GM23338 (cell line): ENCODE data around the gene TTC9C. TPM values are rescaled to one million over a fixed set of nuclear protein-coding genes. Genes with fewer than 3 reads are reported as not detected.

Experiments
- ATAC-seq: fragments of 200-7000 bp; cut with Tn5 transposase; 3 replicates; pipeline ENCODE4 v1.9.1; 2020
- DNase-seq: peaks from one replicate; pipeline ENCODE4 v3.0.0-alpha.2; 2015; ENCODE audit warnings: low spot score
- H2AFZ ChIP-seq: fragments of 200-600 bp; sonication (generic); 2 replicates; pipeline ENCODE4 v1.8.0; 2016; ENCODE audit warnings: antibody characterized with exemption, mild to moderate bottlenecking, moderate library complexity
- H3F3A ChIP-seq: fragments of 200-600 bp; sonication (generic); replicated peaks from 2 replicates; pipeline ENCODE4 v1.8.0; 2017; ENCODE audit warnings: antibody characterized with exemption, mixed run types, low read depth
- H3K27ac ChIP-seq: fragments of 200-600 bp; sonication (generic); 2 replicates; pipeline ENCODE4 v1.6.1; 2016; ENCODE audit warnings: low read depth
- H3K27me3 ChIP-seq: fragments of 200-600 bp; sonication (generic); 2 replicates; pipeline ENCODE4 v1.8.0; 2016; ENCODE audit warnings: mild to moderate bottlenecking, mixed run types, moderate library complexity; ENCODE audit not compliant: insufficient read depth
- H3K36me3 ChIP-seq: fragments of 200-600 bp; sonication (generic); 2 replicates; pipeline ENCODE4 v1.8.0; 2016; ENCODE audit warnings: mild to moderate bottlenecking; ENCODE audit not compliant: insufficient read depth
- H3K4me1 ChIP-seq: fragments of 200-600 bp; sonication (generic); 2 replicates; pipeline ENCODE4 v1.8.0; 2016; ENCODE audit warnings: mild to moderate bottlenecking, moderate library complexity; ENCODE audit not compliant: insufficient read depth
- H3K4me2 ChIP-seq: fragments of 200-600 bp; sonication (generic); 2 replicates; pipeline ENCODE4 v1.7.1; 2017; ENCODE audit warnings: mixed run types
- H3K4me3 ChIP-seq: fragments of 200-600 bp; sonication (generic); 2 replicates; pipeline ENCODE4 v1.6.1; 2016; ENCODE audit warnings: mixed run types
- H3K79me2 ChIP-seq: fragments of 200-600 bp; sonication (generic); replicated peaks from 2 replicates; pipeline ENCODE4 v1.8.0; 2017; ENCODE audit warnings: mild to moderate bottlenecking; ENCODE audit not compliant: insufficient read depth
- H3K9me2 ChIP-seq: fragments of 200-600 bp; sonication (generic); 2 replicates; pipeline ENCODE4 v1.8.0; 2017; ENCODE audit not compliant: insufficient read depth
- H4K20me1 ChIP-seq: fragments of 200-600 bp; sonication (generic); replicated peaks from 2 replicates; pipeline ENCODE4 v1.8.0; 2017; ENCODE audit warnings: mild to moderate bottlenecking; ENCODE audit not compliant: insufficient read depth
- H3K27ac Mint-ChIP-seq: 2 replicates; pipeline ENCODE4 v1.8.0; 2020; ENCODE audit warnings: inconsistent platforms, mild to moderate bottlenecking, moderate library complexity, mixed read lengths
- H3K27me3 Mint-ChIP-seq: 3 replicates; pipeline ENCODE4 v1.8.0; 2022; ENCODE audit warnings: low read depth, mild to moderate bottlenecking, moderate library complexity, mixed read lengths, inconsistent platforms; ENCODE audit not compliant: insufficient read depth, poor library complexity
- H3K36me3 Mint-ChIP-seq: 3 replicates; pipeline ENCODE4 v1.8.0; 2021; ENCODE audit warnings: low read depth, mild to moderate bottlenecking, inconsistent platforms, moderate library complexity, mixed read lengths
- H3K4me1 Mint-ChIP-seq: 3 replicates; pipeline ENCODE4 v1.8.0; 2020; ENCODE audit warnings: mild to moderate bottlenecking, inconsistent platforms, mixed read lengths
- H3K4me3 Mint-ChIP-seq: 3 replicates; pipeline ENCODE4 v1.8.0; 2021; ENCODE audit warnings: moderate library complexity, mild to moderate bottlenecking, inconsistent platforms, mixed read lengths
- H3K9me3 Mint-ChIP-seq: 3 replicates; pipeline ENCODE4 v1.8.0; 2020; ENCODE audit warnings: moderate library complexity, mild to moderate bottlenecking, inconsistent platforms, mixed read lengths
- CREB1 ChIP-seq: fragments of 250-450 bp; sonication (Bioruptor Pico); IDR thresholded peaks from 2 replicates; pipeline ENCODE4 v1.5.0; 2020; ENCODE audit warnings: low read depth, mild to moderate bottlenecking, moderate library complexity
- REST ChIP-seq: IDR thresholded peaks from one replicate; pipeline ENCODE4 v1.6.1; 2018; ENCODE audit warnings: antibody characterized with exemption; ENCODE audit not compliant: unreplicated experiment
- ZNF462 ChIP-seq: fragments of 250-450 bp; sonication (Bioruptor Pico); IDR thresholded peaks from 2 replicates; pipeline ENCODE4 v1.5.0; 2020; ENCODE audit warnings: mild to moderate bottlenecking, moderate library complexity
- polyA plus RNA-seq: library from polyadenylated mRNA; unstranded; fragments of >200 nt; fragmentation: Nextera tagmentation; extraction: Ambion mirVana; gene quantifications from 2 replicates; pipeline ENCODE4 v1.2.1, GENCODE V29; 2016
- total RNA-seq: library from RNA; depleted of rRNA; stranded (reverse); fragments of >200 nt; shearing (Covaris generic); gene quantifications from 2 replicates; pipeline ENCODE4 v1.2.3, GENCODE V29; 2014
- TF ChIP-seq, protein P1 (sequence below), 2 experiments: fragments of 200-600 bp in 1 of 2; sonication (generic) in 1 of 2; conservative IDR thresholded peaks; 2 replicates each; pipeline versions ENCODE4 v1.5.1 to v1.6.1; 2016 to 2017; ENCODE audit warnings: antibody characterized with exemption in 2 of 2, low read depth in 2 of 2, mild to moderate bottlenecking in 2 of 2, moderate library complexity in 1 of 2

The TTC9C gene
- total and polyA plus RNA-seq, 2 experiments from 2014 or later = 27.5 to 42.0 TPM

DNA sequence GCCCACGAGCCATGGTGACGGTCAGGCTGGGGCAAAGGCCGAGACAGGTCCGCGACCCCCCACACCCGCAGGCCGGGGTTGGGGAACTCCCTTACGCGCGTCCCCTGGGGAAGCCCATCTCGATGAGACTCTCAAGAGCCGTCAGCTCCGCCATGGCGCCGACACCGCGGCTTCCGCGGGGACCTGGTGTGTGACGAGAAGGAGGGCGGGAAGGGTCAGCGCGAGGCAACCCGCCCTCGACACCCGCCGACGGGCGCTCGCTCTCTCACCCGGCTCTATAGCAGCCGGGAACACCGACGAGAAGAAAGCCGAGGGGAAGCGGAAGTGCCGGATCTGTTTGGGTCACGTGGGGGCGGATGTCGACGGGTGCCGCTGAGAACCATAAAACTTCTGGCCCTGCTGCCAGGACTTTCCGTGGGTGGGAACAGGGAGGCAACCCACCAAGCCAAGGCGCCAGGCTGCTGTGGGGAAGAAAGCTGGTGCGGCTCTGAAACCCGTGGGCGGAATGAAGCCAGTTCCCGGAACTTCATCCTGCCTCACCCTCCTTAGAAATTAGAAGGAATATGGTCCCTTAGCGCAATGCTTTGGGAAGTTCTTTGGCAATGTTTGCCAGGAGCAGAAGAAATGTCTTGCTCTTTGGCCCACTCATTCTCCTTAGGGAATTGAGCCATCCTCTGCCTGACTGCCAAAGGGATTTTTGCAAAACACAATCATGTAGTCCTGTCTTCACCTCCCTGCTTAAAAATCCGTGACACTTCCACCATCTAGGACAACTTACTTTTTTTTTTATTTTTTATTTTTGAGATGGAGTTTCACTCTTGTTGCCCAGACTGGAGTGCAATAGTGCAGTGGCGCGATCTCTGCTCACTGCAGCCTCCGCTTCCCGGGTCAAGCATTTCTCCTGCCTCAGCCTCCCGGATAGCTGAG, 49.3 kb upstream of the TTC9C start, which contains the start of gene UBXN1 (continued):
- TF ChIP-seq REST (no peak), CREB1 (CRISPR knock-in tag) (peak; percentile 34; the same call in 1 of the 2 replicates)

DNA sequence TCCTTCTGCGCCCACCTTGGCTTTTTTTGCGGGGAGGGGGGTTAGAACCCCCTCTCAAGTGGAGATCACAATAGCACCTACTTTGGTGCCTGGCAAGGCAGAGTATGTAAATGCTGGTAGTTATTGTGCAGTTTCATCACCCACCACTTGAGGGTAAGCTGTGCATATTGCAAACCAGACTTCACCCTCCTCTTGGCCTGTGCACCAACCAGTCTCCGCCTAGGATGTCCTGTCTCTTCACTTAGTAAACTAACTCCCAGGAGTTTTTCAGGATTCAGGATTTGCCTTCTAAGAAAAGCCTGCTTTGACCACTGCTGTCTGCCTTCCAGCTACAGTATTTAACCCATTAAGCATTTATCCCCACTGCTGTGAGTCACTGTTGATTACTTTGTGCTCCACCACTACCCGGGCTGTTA, 47.5 kb upstream of the TTC9C start:
- H3K9me2 ChIP-seq = no peaks in the 10 kb centered on the region
- peaks cover 5% of the 10 kb centered on the region for H3K27me3 Mint-ChIP-seq
- H3K79me2 ChIP-seq = peaks cover 14% of the 10 kb centered on the region
- H3K27ac ChIP-seq = 0 out of 2 replicates have a peak overlapping the region, but pooled peaks have one; percentile 1
- no peaks in the 10 kb centered on the region for H3K36me3 ChIP-seq
- peaks cover 23% of the 10 kb centered on the region for H3K36me3 Mint-ChIP-seq
- H2AFZ ChIP-seq = peak overlapping the region; percentile 73
- peak overlapping the region; percentile 74 for H3K27ac Mint-ChIP-seq
- DNase-seq (peak; percentile 49), ATAC-seq (peak; percentile 51)
- no peak overlapping the region for H3K4me3 Mint-ChIP-seq
- H3K4me1 ChIP-seq = peaks cover 11% of the 10 kb centered on the region
- no peak overlapping the region for H3K4me2 ChIP-seq
- H3F3A ChIP-seq = peaks cover 22% of the 10 kb centered on the region
- no peak for TF ChIP-seq ZNF462
- TF ChIP-seq, protein P1, sequence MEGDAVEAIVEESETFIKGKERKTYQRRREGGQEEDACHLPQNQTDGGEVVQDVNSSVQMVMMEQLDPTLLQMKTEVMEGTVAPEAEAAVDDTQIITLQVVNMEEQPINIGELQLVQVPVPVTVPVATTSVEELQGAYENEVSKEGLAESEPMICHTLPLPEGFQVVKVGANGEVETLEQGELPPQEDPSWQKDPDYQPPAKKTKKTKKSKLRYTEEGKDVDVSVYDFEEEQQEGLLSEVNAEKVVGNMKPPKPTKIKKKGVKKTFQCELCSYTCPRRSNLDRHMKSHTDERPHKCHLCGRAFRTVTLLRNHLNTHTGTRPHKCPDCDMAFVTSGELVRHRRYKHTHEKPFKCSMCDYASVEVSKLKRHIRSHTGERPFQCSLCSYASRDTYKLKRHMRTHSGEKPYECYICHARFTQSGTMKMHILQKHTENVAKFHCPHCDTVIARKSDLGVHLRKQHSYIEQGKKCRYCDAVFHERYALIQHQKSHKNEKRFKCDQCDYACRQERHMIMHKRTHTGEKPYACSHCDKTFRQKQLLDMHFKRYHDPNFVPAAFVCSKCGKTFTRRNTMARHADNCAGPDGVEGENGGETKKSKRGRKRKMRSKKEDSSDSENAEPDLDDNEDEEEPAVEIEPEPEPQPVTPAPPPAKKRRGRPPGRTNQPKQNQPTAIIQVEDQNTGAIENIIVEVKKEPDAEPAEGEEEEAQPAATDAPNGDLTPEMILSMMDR (conservative IDR thresholded peaks at IDR 0.05; ENCODE audit: low read depth in 2 of 2) = peak; percentile 28 to 50; a peak in 2 of 4 replicates
- no peaks in the 10 kb centered on the region for H3K27me3 ChIP-seq
- H3K4me3 ChIP-seq = no peak overlapping the region
- no peaks in the 10 kb centered on the region for H3K9me3 Mint-ChIP-seq
- H4K20me1 ChIP-seq = no peaks in the 10 kb centered on the region
- H3K4me1 Mint-ChIP-seq = peaks cover 20% of the 10 kb centered on the region
